MM.1S (cell line): Measurements from ENCODE around the gene PDE6G.

ENCODE experiments used
- CTCF ChIP-seq: fragments of 300-600 bp; sonication (generic); IDR thresholded peaks from 2 replicates; pipeline ENCODE4 v1.5.1; 2016; ENCODE audit warnings: antibody characterized with exemption, low read length, mixed read lengths
- EZH2 ChIP-seq: fragments of 300-600 bp; sonication (generic); optimal IDR thresholded peaks from 2 replicates; pipeline ENCODE3; 2017; ENCODE audit warnings: low read depth, mild to moderate bottlenecking, antibody characterized with exemption, low read length, mixed read lengths
- EZH2phosphoT487 ChIP-seq: fragments of 300-600 bp; sonication (generic); IDR thresholded peaks from 2 replicates; pipeline ENCODE4 v1.6.1; 2018; ENCODE audit warnings: antibody characterized with exemption, low read length

DNA sequence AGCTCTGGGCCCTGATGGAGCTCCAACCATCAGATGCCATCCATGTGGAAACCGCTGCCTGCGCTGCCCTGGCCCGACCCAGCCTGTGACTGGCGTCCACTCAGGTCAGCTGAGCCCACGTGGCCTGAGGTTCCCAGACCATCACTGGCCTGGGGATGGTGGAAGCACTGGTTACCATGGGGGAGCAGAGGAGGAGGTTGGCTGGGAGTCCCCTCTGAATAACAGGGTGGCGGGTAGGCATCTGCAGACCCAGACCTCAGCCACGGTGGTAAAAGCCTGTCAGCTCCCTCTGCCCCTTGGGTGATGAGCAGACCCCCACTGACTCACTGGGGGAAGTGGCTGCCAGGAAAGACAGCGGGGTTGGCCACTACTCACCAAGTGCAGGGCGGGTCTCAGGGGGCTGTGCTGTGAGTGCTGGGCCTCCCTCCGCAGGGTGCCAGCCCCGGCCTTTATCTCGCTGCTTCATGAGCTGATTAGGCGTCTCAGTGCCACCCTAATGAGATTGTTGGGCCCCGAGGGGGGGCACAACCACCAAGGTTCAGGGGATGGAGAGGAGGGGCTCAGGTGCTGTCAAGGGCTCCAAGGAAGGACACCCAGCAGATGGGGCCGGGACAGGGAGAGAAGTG, at the start of gene PDE6G:
- TF ChIP-seq CTCF (no peak), EZH2 (no peak), EZH2phosphoT487 (no peak)
